HPDE6-E6E7 (cell line): ENCODE measurements around the gene CCDC177.
A peak's percentile ranks its signal among the peaks of the same experiment; 100 is the strongest.

ENCODE experiments used
- DNase-seq: peaks from one replicate; pipeline ENCODE4 v3.0.0; 2011; ENCODE audit warnings: missing footprints; ENCODE audit errors: extremely low spot score

The CCDC177 gene

DNA sequence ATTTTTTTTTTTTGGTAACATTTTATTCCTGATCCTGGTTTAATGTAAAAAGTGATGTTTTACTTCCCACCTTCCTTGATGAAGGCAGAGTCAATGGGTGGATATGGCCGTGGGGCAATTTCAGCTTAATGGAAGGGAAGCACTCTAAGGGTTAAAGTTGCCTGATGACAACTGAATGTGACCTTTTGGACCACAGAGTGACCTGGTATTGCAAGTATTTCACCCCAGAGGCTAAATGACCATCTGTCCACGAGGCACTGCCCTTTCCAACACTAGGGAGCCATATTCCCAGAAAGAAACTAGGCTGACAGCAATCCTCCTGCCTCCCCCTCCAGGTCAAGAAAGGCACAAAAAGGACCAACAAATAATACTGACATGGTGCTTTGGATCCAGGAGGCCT is 4.8 kb downstream of the CCDC177 start:
- DNase-seq, result no peak

DNA sequence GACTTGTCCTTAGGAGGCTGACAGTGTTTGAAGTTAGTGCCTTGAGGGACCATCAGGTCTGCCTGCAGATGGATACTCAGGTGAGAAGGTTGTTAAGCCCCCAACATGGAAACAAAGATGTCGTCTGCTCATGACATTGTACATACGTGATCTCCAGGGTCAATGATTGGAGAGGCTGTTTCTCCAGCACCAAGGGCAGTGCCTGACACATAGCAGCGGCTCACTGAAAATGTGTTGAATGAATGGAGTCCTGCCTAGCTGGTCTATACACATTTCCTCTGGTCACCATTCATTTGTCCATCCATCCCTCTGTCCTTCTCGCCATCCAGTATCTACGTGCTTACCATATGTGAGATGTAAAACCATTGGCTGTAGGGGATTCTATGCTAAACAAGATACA is 7.1 kb downstream of the CCDC177 start:
- DNase-seq, result no peak

- DNase-seq, result no peak
Observed at GRCh38 chr14:69561893-69562292, 12.8 kb downstream of the CCDC177 start.

- no peak for DNase-seq
Observed at GRCh38 chr14:69560826-69561225, 13.8 kb downstream of the CCDC177 start.

- DNase-seq, result no peak
Observed at GRCh38 chr14:69559581-69560011, 15.1 kb downstream of the CCDC177 start.

DNA sequence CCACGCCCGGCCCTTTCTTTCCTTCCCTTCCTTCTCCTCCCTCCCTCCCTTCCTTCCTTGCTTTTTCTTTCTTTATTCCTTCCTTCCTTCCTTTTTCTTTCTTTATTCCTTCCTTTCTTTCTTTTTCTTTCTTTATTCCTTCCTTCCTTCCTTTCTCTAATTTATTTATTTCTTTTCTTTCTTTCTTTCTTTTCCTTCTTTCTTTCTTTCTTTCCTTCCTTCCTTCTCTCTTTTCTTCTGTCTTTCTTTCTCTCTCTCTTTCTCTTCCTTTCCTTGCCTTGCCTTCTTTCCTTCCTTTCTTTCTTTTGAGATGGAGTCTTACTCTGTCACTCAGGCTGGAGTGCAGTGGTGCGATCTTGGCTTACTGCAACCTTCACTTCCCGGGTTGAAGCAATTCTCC is 15.9 kb downstream of the CCDC177 start:
- DNase-seq, result no peak

- no peak for DNase-seq
Observed at GRCh38 chr14:69554500-69554899, 20.2 kb downstream of the CCDC177 start.

GRCh38 chr14:69553252-69553651 is 21.4 kb downstream of the CCDC177 start:
- DNase-seq, result no peak

GRCh38 chr14:69551511-69551910 is 23.2 kb downstream of the CCDC177 start:
- no peak for DNase-seq

GRCh38 chr14:69548566-69548965 is 26.1 kb downstream of the CCDC177 start:
- DNase-seq, result no peak

DNA sequence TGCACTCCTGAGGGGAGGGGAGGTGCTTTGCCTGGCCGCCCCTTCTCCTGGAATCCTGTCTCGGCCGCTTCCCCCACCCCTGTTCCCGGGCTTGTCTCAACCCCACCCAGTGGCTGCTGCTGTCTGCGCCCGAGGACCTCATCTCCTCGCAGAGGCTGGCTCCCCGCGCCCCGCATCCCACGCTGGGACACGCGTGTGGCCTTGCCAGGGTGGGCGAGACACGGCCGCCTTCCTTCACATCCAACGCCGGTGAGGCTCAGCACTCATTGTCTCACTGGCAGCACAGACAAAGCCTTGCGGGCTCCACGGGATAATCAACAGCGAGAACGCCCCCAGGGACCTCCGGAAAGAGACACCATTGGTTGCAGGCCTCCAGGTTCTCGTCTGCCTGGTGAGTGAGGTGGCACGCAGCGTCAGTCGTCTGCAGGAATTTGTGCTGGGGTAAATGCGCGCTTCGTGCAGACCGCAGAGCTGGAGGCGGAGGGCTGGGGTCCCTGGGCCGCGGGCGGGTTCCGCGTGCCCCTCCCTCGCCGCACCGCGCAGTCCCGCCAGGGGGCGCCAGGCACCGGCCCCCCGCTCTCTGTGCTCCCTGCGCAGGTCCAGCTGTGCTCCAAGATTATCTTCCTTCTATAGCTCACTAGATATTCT is 26.8 kb downstream of the CCDC177 start:
- no peak for DNase-seq

GRCh38 chr14:69543341-69544115 is 31.1 kb downstream of the CCDC177 start:
- peak; percentile 93 for DNase-seq

- no peak for DNase-seq
Observed at GRCh38 chr14:69542311-69542710, 32.4 kb downstream of the CCDC177 start.

DNA sequence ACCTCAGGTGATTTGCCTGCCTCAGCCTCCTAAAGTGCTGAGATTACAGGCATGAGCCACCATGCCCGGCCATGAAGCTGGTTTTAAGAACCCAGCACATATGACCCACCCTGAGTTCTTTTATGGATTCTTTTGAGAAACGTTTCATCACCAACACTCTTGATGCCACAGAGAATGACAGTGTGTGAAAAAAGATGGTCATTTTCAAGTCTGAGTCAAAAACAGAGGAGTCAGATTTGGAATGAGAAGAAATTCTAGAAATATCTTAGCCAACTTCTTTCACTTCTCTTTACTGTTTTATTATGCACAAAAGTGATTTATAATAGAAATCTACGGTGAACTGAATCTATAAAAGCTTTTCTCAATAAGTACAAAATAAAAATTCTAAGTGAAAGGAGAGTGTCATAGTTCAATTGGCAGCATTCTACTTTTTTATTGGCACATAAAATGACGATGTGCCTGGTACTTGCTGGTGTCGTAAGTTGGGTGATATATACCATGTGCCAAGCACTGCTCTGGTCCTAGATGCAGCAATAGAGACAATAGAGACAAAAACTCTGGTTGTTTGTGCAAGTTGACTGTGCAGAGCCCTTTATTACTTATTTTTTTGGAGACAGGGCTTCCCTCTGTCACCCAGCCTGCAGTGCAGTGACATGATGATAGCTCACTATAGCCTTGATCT is 33.9 kb downstream of the CCDC177 start:
- no peak for DNase-seq

DNA sequence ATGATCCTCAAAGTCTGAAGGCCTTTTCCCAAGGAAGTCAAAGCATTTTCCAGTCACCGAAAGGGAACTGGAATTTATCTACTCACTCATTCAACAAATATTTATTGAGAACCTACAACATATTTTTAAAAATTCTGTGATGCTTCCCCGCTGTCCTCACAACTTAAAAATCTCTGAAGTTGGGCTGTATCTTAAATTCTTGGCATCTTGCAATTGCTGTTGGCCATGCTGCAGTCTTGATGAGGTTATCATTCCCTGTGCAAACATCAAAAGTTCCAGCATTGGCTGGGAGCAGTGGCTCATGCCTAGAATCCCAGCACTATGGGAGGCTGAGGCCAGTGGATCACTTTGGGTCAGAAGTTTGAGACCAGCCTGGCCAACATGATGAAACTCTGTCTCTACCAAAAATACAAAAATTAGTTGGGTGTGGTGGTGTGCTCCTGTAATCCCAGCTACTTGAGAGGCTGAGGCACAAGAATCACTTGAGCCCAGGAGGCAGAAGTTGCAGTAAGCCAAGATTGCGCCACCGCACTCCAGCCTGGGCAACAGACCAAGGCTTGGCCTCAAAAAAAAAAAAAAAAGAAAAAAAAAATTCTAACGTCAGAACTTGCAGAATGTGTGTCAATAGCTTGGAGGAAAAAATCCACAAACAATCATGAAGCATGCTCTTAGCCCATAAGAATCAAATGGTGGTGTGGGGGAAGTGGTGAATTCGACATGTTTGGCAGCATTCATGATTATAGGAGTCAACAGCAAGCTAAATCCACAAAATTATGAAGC is 34.9 kb downstream of the CCDC177 start:
- DNase-seq, result no peak

GRCh38 chr14:69538766-69539165 is 35.9 kb downstream of the CCDC177 start:
- no peak for DNase-seq

DNA sequence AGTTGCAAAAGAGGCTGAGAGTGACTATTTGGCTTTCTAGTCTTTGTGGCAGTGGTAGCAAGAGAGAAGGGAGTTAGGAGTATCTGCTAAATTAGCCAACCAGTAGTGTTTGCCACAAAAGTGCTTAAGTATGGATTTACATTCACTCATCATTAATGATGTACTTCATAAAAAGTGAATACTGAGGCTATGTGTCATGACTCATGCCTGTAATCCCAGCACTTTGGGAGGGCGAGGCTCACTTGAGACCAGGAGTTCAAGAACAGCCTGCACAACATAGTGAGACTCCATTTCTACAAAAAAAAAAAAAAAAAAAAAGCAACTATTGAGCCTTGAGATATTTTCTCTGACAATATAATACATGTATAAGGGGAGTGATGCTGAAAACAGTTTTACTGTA is 36.8 kb downstream of the CCDC177 start:
- no peak for DNase-seq

DNA sequence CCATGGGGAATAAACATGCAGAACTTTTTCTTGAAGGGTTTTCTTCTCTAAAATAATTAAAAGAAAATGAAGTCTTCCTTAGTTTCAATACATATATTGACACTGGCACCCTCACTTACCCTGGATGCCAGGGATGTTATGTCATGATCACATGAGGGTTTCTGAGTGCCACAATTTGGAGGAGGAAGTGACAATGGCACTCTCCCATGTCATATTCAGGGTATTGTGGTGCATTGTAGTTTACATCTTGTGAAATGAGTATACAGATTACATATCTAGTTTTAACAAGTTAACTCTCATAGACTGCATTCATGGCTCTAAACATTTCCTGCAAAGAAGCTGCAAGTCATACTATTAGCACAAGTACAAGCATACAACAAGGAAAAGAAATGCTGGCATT is 37.7 kb downstream of the CCDC177 start:
- DNase-seq, result no peak

DNA sequence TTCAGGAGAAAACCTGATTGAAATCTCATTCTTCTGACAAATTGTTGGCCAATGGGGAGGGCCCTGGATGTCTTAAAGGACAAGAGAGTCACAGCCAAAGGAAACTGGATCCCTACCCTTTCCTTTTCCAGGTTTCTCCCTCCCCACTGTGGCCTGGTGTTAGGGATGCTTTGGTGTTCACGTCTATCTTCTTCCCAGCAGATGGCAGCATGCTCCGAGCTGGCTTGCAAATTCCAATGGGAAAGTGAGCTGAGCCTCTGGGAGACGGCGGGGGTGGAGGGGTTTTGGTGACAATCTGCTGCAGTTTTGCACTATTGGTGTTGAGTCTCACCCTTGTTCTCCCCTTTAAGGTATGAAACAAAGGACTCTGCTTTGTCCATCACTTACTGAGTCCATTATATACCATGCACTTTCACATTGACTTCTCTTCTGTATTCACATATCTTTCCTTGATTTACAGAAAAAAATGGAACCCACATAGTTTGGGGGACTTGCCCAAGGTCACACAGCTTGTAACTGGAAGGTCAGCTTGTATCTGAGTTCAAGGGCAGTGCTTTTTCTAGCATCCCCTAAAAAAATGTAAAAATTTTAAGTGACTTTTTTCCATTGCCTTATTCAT is 39.3 kb downstream of the CCDC177 start:
- DNase-seq, result peak; percentile 76

- no peak for DNase-seq
Observed at GRCh38 chr14:69532561-69533340, 41.9 kb downstream of the CCDC177 start.

GRCh38 chr14:69531135-69531534 is 43.5 kb downstream of the CCDC177 start:
- no peak for DNase-seq
